Stimulated activated CD4-positive, alpha-beta T cell treated with anti-CD3 and anti-CD28 coated beads, Interleukin-4, amount 100 ng/mL, for 24 hours (primary cell): ENCODE data around the gene TRIM3.
A peak's percentile ranks its signal among the peaks of the same experiment; 100 is the strongest.

ENCODE experiments used
- DNase-seq: peaks from one replicate; pipeline ENCODE4 v3.0.0-alpha.2; 2020

TRIM3 gene

GRCh38 chr11:6476571-6476970 lies 2.8 kb upstream of the TRIM3 start:
- no peak for DNase-seq

GRCh38 chr11:6475936-6476335 lies 2.2 kb upstream of the TRIM3 start:
- DNase-seq: no peak

- no peak for DNase-seq
Observed at GRCh38 chr11:6474806-6475500, 1.2 kb upstream of the TRIM3 start.

- no peak for DNase-seq
Observed at GRCh38 chr11:6474413-6474792, 662 bp upstream of the TRIM3 start.

- no peak for DNase-seq
Observed at GRCh38 chr11:6472934-6473333, 807 bp downstream of the TRIM3 start.

GRCh38 chr11:6469599-6469998 lies 4.1 kb downstream of the TRIM3 start:
- DNase-seq: no peak

- DNase-seq: no peak
Observed at GRCh38 chr11:6468712-6469495, 4.8 kb downstream of the TRIM3 start.

GRCh38 chr11:6459099-6459450 lies 14.7 kb downstream of the TRIM3 start:
- no peak for DNase-seq

- DNase-seq: no peak
Observed at GRCh38 chr11:6458352-6459098, 15.2 kb downstream of the TRIM3 start.

- no peak for DNase-seq
Observed at GRCh38 chr11:6457581-6458320, 16.0 kb downstream of the TRIM3 start.

GRCh38 chr11:6456361-6457073 lies 17.2 kb downstream of the TRIM3 start:
- DNase-seq: no peak

GRCh38 chr11:6455070-6455469 lies 18.7 kb downstream of the TRIM3 start:
- no peak for DNase-seq

- no peak for DNase-seq
Observed at GRCh38 chr11:6453152-6453551, 20.6 kb downstream of the TRIM3 start.

GRCh38 chr11:6452219-6452618 lies 21.5 kb downstream of the TRIM3 start:
- DNase-seq: no peak

GRCh38 chr11:6448574-6448973 lies 25.2 kb downstream of the TRIM3 start:
- DNase-seq: no peak

GRCh38 chr11:6443269-6444003 lies 30.3 kb downstream of the TRIM3 start:
- DNase-seq: peak; percentile 53

- no peak for DNase-seq
Observed at GRCh38 chr11:6442441-6442840, 31.3 kb downstream of the TRIM3 start.

- DNase-seq: no peak
Observed at GRCh38 chr11:6440906-6441358, 32.8 kb downstream of the TRIM3 start, which contains the start of gene HPX. HPX (minus strand) TSS chr11:6440987; CDS start chr11:6440963, 24 bp downstream.

- DNase-seq: peak; percentile 49
Observed at GRCh38 chr11:6438979-6439571, 34.7 kb downstream of the TRIM3 start.

GRCh38 chr11:6437993-6438392 lies 35.7 kb downstream of the TRIM3 start:
- DNase-seq: no peak

GRCh38 chr11:6437423-6437822 lies 36.3 kb downstream of the TRIM3 start:
- DNase-seq: no peak
